Osteoblast (primary cell): ENCODE data around the gene NKAIN4. TPM values are rescaled to one million over a fixed set of nuclear protein-coding genes. Genes with fewer than 3 reads are reported as not detected.
A peak's percentile ranks its signal among the peaks of the same experiment; 100 is the strongest.

Source experiments
- DNase-seq: peaks from one replicate; pipeline ENCODE4 v3.0.0; 2011; ENCODE audit warnings: low spot score, mixed read lengths; ENCODE audit not compliant: insufficient read length; ENCODE audit errors: missing footprints
- H2AFZ ChIP-seq: 2 replicates; pipeline ENCODE4 v1.6.0; 2011; ENCODE audit warnings: mild to moderate bottlenecking, low read length
- H3K27ac ChIP-seq: 2 replicates; pipeline ENCODE4 v1.5.1; 2011; ENCODE audit warnings: mild to moderate bottlenecking, low read depth, low read length, moderate library complexity
- H3K27me3 ChIP-seq: 2 replicates; pipeline ENCODE4 v1.6.0; 2012; ENCODE audit warnings: mild to moderate bottlenecking, control low read depth, inconsistent platforms, low read length, moderate library complexity; ENCODE audit not compliant: insufficient read depth
- H3K36me3 ChIP-seq: 2 replicates; pipeline ENCODE4 v1.5.1; 2011; ENCODE audit warnings: mild to moderate bottlenecking, low read length, control low read depth, moderate library complexity; ENCODE audit not compliant: insufficient read depth
- H3K4me1 ChIP-seq: 2 replicates; pipeline ENCODE4 v1.5.1; 2011; ENCODE audit warnings: mild to moderate bottlenecking, low read length, control low read depth, moderate library complexity; ENCODE audit not compliant: insufficient read depth
- H3K4me2 ChIP-seq: 2 replicates; pipeline ENCODE4 v1.6.0; 2011; ENCODE audit warnings: mild to moderate bottlenecking, low read length; ENCODE audit not compliant: insufficient read depth
- H3K4me3 ChIP-seq: fragments of 200-600 bp; sonication (generic); 3 replicates; pipeline ENCODE4 v1.5.1; 2012; ENCODE audit warnings: mild to moderate bottlenecking, low read length, inconsistent platforms; ENCODE audit not compliant: insufficient read depth
- H3K79me2 ChIP-seq: 2 replicates; pipeline ENCODE4 v1.6.0; 2012; ENCODE audit warnings: mild to moderate bottlenecking, low read length, control low read depth, inconsistent platforms; ENCODE audit not compliant: insufficient read depth
- H3K9me3 ChIP-seq: 2 replicates; pipeline ENCODE4 v1.5.1; 2011; ENCODE audit warnings: low read depth, low read length, control low read depth
- H4K20me1 ChIP-seq: 2 replicates; pipeline ENCODE4 v1.6.0; 2012; ENCODE audit warnings: mild to moderate bottlenecking, low read length, control low read depth; ENCODE audit not compliant: insufficient read depth
- total RNA-seq: library from RNA; depleted of rRNA; stranded (reverse); fragments of >200 nt; gene quantifications from 2 replicates; pipeline ENCODE4 v1.2.3, GENCODE V29; 2012
- TF ChIP-seq, protein P1 (sequence below): IDR thresholded peaks from 2 replicates; pipeline ENCODE4 v1.5.1; 2011; ENCODE audit warnings: mild to moderate bottlenecking, low read depth, low read length, moderate library complexity; ENCODE audit errors: extremely low read depth

The NKAIN4 gene
- total RNA-seq, 1 donor, result not detected

DNA sequence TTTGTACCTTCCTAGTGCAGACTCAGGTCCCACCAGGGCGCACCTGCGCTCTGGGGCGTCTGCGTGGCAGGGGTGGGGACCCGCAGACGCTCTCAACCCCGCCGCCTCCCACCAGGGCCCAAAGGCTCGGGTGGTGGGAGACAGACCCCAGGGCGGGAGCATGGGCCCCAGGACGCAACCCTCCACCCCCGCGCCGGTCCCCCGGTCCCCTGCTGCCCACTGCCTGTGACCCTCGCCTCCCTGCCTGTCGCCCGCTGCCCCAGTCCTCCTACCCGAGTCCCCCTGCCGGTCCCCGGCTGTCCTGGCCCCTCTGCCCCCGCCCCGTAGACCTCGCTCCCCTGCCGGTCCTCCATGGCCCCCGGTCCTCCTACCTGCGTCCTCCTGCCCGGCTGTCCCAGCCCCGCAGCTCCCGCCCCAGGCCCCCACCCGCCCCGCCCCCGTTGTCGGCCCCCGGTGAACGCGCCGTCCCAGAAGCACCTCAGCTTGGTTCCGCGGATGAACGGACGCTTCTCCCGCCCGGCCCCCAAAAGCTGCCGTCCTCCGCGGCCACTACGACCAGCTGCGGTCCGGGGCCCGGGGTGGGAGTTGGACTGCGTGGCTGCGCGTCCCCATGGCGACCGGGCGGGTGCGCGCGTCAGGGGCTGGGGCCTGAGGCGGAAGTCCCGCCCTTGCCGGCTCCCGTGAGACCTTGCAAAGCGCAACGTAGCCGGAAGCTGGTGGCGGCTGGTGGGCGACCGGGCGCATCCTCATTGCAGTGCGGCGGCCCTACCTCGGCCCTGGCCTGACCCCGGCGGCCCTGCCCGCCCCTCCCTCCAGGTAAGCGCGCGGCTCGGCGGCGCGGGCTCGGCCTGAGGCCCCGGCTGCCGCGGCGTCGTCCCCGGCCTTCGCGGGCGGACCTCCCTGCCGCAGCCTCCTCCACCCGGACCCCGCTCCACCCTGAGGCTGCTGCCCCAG is 18.1 kb upstream of the NKAIN4 start, which contains the start of gene ARFGAP1:
Gene ARFGAP1 (plus strand): TSS at position 709 of the 954 bp plus-strand sequence. CDS start 2,768 bp downstream, outside the sequence.
- Histone ChIP-seq H3K27ac (peak within 1 kb of the TSS; percentile 69), H3K4me2 (peak within 1 kb of the TSS; percentile 97)

GRCh38 chr20:63270606-63271325 is 16.5 kb upstream of the NKAIN4 start:
- H3K79me2 ChIP-seq, result peaks cover 41% of the 10 kb centered on the region
- no peak overlapping the region for H3K4me2 ChIP-seq
- H3K36me3 ChIP-seq, result peaks cover 5% of the 10 kb centered on the region
- no peaks in the 10 kb centered on the region for H3K9me3 ChIP-seq
- H3K27me3 ChIP-seq, result peaks cover 16% of the 10 kb centered on the region
- DNase-seq, result no peak
- H4K20me1 ChIP-seq, result peaks cover 30% of the 10 kb centered on the region
- TF ChIP-seq, protein P1, sequence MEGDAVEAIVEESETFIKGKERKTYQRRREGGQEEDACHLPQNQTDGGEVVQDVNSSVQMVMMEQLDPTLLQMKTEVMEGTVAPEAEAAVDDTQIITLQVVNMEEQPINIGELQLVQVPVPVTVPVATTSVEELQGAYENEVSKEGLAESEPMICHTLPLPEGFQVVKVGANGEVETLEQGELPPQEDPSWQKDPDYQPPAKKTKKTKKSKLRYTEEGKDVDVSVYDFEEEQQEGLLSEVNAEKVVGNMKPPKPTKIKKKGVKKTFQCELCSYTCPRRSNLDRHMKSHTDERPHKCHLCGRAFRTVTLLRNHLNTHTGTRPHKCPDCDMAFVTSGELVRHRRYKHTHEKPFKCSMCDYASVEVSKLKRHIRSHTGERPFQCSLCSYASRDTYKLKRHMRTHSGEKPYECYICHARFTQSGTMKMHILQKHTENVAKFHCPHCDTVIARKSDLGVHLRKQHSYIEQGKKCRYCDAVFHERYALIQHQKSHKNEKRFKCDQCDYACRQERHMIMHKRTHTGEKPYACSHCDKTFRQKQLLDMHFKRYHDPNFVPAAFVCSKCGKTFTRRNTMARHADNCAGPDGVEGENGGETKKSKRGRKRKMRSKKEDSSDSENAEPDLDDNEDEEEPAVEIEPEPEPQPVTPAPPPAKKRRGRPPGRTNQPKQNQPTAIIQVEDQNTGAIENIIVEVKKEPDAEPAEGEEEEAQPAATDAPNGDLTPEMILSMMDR, result no peak
- no peak overlapping the region for H2AFZ ChIP-seq
- H3K4me1 ChIP-seq, result peaks cover 18% of the 10 kb centered on the region
- no peak overlapping the region for H3K4me3 ChIP-seq
- H3K27ac ChIP-seq, result no peak overlapping the region

More for the DNA sequence above, 18.1 kb upstream of the NKAIN4 start, which contains the start of gene ARFGAP1:
- Histone ChIP-seq H3K27me3 (peaks cover 14% of the 10 kb centered on the region), H3K9me3 (no peaks in the 10 kb centered on the region), H3K4me1 (peaks cover 18% of the 10 kb centered on the region), H3K36me3 (peaks cover 21% of the 10 kb centered on the region), H2AFZ (peak within 1 kb of the TSS; percentile 70), H4K20me1 (peaks cover 46% of the 10 kb centered on the region), H3K4me3 (peak within 1 kb of the TSS; percentile 96), H3K79me2 (peaks cover 57% of the 10 kb centered on the region)
- peak; percentile 100 for DNase-seq
- TF ChIP-seq, protein P1, result no peak

- Histone ChIP-seq H3K4me2 (no peak overlapping the region), H4K20me1 (peaks cover 20% of the 10 kb centered on the region), H3K4me1 (peaks cover 14% of the 10 kb centered on the region), H3K36me3 (no peaks in the 10 kb centered on the region), H2AFZ (no peak overlapping the region), H3K9me3 (no peaks in the 10 kb centered on the region), H3K27ac (no peak overlapping the region), H3K4me3 (no peak overlapping the region), H3K27me3 (peaks cover 16% of the 10 kb centered on the region), H3K79me2 (peaks cover 30% of the 10 kb centered on the region)
- TF ChIP-seq, protein P1, result no peak
- no peak for DNase-seq
Measured at GRCh38 chr20:63269724-63270123, 15.5 kb upstream of the NKAIN4 start.
